ENCODE data around the gene IL1RAPL2.
A peak's percentile ranks its signal among the peaks of the same experiment; 100 is the strongest.

The IL1RAPL2 gene

DNA sequence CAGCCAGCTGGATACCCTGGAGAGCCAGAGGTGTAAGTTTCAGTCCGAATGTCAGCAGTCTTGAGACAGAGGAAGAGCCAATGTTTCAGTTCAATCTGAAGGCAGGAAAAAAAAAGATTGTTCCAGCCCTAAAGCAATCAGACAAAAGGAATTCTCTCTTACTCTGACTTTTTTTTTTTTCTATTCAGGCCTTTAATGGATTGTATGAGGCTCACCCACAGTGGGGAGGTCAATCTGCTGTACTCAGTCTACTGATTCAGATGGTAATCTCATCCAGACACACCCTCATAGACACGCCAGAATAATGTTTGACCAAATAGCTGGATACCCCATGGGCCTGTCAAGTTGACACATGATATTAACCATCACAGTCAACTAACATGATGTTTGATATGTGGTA lies 602.6 kb downstream of the IL1RAPL2 start:
- no peak for TF ChIP-seq CTCF (IDR thresholded peaks at IDR 0.05)
- no peak for DNase-seq (ENCODE audit: low spot score)
- Histone ChIP-seq H3K4me3 (no peak overlapping the region), H3K27ac (no peak overlapping the region)

DNA sequence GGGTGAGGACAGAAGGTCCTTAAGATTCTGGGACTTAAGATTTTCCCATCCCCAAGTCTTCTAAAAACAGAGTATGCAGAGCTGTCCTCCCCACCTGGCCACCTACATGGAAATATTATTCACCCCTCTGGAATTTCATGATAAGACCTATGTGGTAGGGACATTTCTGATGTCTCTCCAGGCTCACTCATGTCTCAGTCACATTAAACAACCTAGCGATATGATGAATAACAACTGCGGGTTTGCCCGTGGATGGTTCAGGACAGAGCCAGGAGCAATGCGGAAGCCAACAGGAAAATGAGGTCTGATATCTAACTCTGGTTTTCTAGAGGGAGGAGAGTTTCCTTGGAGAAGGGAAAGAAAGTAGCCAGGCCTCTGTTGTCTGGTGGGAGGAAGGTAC lies 607.1 kb downstream of the IL1RAPL2 start:
- Histone ChIP-seq H3K27ac (no peak overlapping the region), H3K4me3 (no peak overlapping the region)
- no peak for TF ChIP-seq CTCF (IDR thresholded peaks at IDR 0.05)
- no peak for DNase-seq (ENCODE audit: low spot score)

- no peak for DNase-seq (ENCODE audit: low spot score)
- Histone ChIP-seq H3K4me3 (no peak overlapping the region), H3K27ac (no peak overlapping the region)
- TF ChIP-seq CTCF (IDR thresholded peaks at IDR 0.05), result no peak
Measured at GRCh38 chrX:105179644-105180043, 613.6 kb downstream of the IL1RAPL2 start.

GRCh38 chrX:105189093-105189492 lies 623.1 kb downstream of the IL1RAPL2 start:
- H3K27ac ChIP-seq, result no peak overlapping the region
- TF ChIP-seq CTCF (IDR thresholded peaks at IDR 0.05), result no peak

DNA sequence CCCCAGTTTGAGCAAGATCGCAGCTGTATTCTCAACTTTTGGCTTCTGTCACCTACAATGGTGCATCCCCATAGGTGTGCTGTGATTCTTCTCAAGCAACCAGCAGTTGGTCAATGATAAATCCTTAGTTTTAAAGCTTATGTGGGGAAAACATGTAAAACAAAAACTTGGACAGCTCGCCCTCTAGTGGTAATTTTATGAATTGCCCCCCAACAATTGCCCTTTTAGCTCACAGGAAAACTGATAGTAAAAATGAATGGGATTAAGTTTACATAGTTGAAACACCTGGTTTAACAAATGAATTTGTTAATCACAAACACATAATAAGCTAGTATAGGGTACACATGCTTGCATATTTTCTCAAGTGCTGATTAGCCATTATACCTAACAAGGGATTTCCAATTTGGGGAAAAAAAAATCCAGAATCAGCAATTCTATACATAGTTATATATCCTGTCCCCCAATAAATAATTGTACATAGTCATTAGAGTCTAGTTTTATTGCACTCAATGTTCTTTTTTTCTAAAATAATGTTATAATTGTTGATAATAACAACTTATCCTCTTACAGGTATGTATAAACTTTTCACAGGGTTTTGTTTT lies 624.4 kb downstream of the IL1RAPL2 start:
- DNase-seq (ENCODE audit: low spot score), result no peak
- H3K27ac ChIP-seq, result no peak overlapping the region
- H3K4me3 ChIP-seq, result no peak overlapping the region
- TF ChIP-seq CTCF (IDR thresholded peaks at IDR 0.05), result peak; percentile 71

More at GRCh38 chrX:105189093-105189492, 623.1 kb downstream of the IL1RAPL2 start:
- no peak overlapping the region for H3K4me3 ChIP-seq
- DNase-seq (ENCODE audit: low spot score), result no peak

DNA sequence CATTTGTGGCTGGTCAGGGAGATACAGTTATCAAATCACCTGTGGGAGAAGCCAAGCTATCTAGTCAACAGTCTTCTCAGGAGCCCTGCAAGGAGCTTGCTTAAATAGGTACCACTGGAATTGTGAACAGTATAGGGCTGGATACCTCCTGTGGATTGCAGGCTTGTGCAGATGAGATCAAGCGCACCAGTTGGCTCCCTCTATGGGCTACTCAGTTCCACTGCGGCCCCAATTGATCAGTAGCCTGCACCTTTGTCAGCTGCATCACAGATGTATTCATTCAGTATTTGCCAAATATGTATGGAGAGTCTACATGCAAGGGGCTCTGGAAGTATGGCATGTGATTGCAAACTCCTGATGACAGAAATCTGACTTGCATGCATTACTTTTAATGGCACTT lies 625.9 kb downstream of the IL1RAPL2 start:
- no peak for TF ChIP-seq CTCF (IDR thresholded peaks at IDR 0.05)
- no peak for DNase-seq (ENCODE audit: low spot score)

DNA sequence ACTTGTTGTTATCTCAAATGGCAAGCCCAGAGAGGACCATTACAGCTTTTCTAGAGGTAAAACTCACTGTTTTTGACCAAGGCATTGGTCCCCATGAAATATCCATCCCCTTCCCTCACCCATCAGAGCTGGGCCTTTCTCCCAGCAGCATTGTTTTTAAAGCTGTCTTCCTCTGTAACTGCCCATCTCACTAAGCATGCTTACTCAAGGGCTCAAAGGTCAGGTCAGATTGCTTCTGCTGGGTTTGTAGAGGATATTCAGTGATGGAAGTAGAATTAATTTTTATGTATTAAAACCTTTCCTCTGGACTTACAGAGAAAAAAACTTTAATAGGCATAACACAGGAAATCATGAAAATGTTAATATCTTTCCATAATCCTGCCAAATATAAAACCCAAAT lies 643.4 kb downstream of the IL1RAPL2 start:
- Histone ChIP-seq H3K27ac (no peak overlapping the region), H3K4me3 (no peak overlapping the region)
- DNase-seq (ENCODE audit: low spot score), result no peak
- TF ChIP-seq CTCF (IDR thresholded peaks at IDR 0.05), result no peak

More for the DNA sequence above, 625.9 kb downstream of the IL1RAPL2 start:
- no peak overlapping the region for H3K4me3 ChIP-seq
- H3K27ac ChIP-seq, result no peak overlapping the region

Data from coronary artery (tissue), 2 donors.